Neural progenitor cell (in vitro differentiated cells): Measurements from ENCODE around the gene ENPP7. TPM values are rescaled to one million over a fixed set of nuclear protein-coding genes. Genes with fewer than 3 reads are reported as not detected.

ENCODE experiments used
- DNase-seq: peaks from one replicate; pipeline ENCODE4 v3.0.0-alpha.2; 2016; ENCODE audit warnings: low spot score
- H2AFZ ChIP-seq: fragments of 200-600 bp; sonication (generic); replicated peaks from 2 replicates; pipeline ENCODE4 v1.6.1; 2016; ENCODE audit warnings: antibody characterized with exemption
- H3F3A ChIP-seq: fragments of 200-600 bp; sonication (generic); 2 replicates; pipeline ENCODE4 v1.6.1; 2016; ENCODE audit warnings: antibody characterized with exemption, low read depth
- H3K27ac ChIP-seq: fragments of 200-600 bp; sonication (generic); 2 replicates; pipeline ENCODE4 v1.5.1; 2016; ENCODE audit warnings: mild to moderate bottlenecking
- H3K27me3 ChIP-seq: fragments of 200-600 bp; sonication (generic); 2 replicates; pipeline ENCODE4 v1.6.1; 2016; ENCODE audit warnings: mild to moderate bottlenecking, moderate library complexity
- H3K36me3 ChIP-seq: fragments of 200-600 bp; sonication (generic); 2 replicates; pipeline ENCODE4 v1.5.1; 2016
- H3K4me1 ChIP-seq: fragments of 200-600 bp; sonication (generic); 2 replicates; pipeline ENCODE4 v1.6.1; 2016; ENCODE audit warnings: mixed run types
- H3K4me2 ChIP-seq: fragments of 200-600 bp; sonication (generic); 2 replicates; pipeline ENCODE4 v1.6.1; 2016
- H3K4me3 ChIP-seq: fragments of 200-600 bp; sonication (generic); 2 replicates; pipeline ENCODE4 v1.5.1; 2016
- H3K79me2 ChIP-seq: fragments of 200-600 bp; sonication (generic); 2 replicates; pipeline ENCODE4 v1.6.1; 2016; ENCODE audit warnings: low read depth
- H3K9ac ChIP-seq: fragments of 200-600 bp; sonication (generic); 2 replicates; pipeline ENCODE4 v1.6.1; 2016
- H3K9me3 ChIP-seq: fragments of 200-600 bp; sonication (generic); 2 replicates; pipeline ENCODE4 v1.5.1; 2016; ENCODE audit warnings: low read depth
- H4K20me1 ChIP-seq: fragments of 200-600 bp; sonication (generic); 2 replicates; pipeline ENCODE4 v1.6.1; 2016; ENCODE audit warnings: low read depth
- H3K27ac Mint-ChIP-seq: 3 replicates; pipeline ENCODE4 v1.8.0; 2021; ENCODE audit warnings: mixed read lengths
- H3K27me3 Mint-ChIP-seq: 2 replicates; pipeline ENCODE4 v1.8.0; 2022; ENCODE audit warnings: low read depth, mild to moderate bottlenecking, inconsistent platforms, moderate library complexity, mixed read lengths; ENCODE audit not compliant: insufficient read depth
- H3K36me3 Mint-ChIP-seq: 3 replicates; pipeline ENCODE4 v1.8.0; 2021; ENCODE audit warnings: mixed read lengths
- H3K4me1 Mint-ChIP-seq: 3 replicates; pipeline ENCODE4 v1.8.0; 2021; ENCODE audit warnings: mixed read lengths
- H3K4me3 Mint-ChIP-seq: 3 replicates; pipeline ENCODE4 v1.8.0; 2021; ENCODE audit warnings: mild to moderate bottlenecking, moderate library complexity, mixed read lengths
- H3K9me3 Mint-ChIP-seq: 3 replicates; pipeline ENCODE4 v1.8.0; 2020; ENCODE audit warnings: mixed read lengths
- EZH2 ChIP-seq: fragments of 200-600 bp; sonication (generic); IDR thresholded peaks from 2 replicates; pipeline ENCODE4 v1.6.1; 2017; ENCODE audit warnings: antibody characterized with exemption, mild to moderate bottlenecking, moderate library complexity
- EZH2phosphoT487 ChIP-seq: fragments of 200-600 bp; sonication (generic); IDR thresholded peaks from 2 replicates; pipeline ENCODE4 v1.6.1; 2017; ENCODE audit warnings: antibody characterized with exemption
- total RNA-seq: library from RNA; depleted of rRNA; stranded (reverse); fragments of >200 nt; gene quantifications from 2 replicates; pipeline ENCODE4 v1.2.3, GENCODE V29; 2015; ENCODE audit warnings: low replicate concordance
- TF ChIP-seq, protein P1 (sequence below): fragments of 200-600 bp; sonication (generic); IDR thresholded peaks from 2 replicates; pipeline ENCODE4 v1.5.1; 2017; ENCODE audit warnings: antibody characterized with exemption, mild to moderate bottlenecking

Gene ENPP7
- total RNA-seq, 1 donor from 2014 or later: not detected

DNA sequence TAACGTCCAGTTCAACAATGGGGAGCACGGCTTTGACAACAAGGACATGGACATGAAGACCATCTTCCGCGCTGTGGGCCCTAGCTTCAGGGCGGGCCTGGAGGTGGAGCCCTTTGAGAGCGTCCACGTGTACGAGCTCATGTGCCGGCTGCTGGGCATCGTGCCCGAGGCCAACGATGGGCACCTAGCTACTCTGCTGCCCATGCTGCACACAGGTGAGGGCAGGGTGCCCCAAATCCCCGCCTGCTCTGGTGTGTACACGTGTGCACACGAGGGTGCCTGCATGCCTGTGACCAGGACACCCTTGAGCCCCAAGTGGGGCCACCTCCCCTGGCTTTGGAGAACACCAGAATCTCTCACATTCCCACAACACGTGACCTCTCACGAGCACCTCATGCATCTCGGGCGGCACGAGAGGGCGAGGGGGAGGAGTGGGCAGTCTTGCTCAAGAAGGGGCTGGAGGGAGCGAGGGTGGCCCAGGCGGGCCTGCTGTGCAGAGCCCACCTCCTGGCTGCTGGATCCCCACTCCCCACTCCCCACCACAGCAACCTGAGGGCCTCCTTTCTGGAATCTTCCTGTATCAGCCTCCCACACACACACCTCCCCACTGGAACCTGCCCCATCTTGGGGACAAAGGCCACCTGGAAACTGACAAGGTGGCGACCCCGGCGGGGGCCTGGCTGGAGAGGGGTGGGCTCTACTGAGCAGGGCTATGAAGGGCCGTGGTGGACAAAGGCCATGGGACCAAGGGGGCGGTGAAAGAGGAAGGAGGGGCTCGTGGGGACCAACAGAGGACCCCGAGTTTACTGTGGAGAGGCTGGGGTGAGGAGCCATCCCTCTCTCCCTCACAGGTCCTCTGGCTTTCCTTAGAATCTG, 6.5 kb downstream of the ENPP7 start:
- Histone ChIP-seq H2AFZ (no peak overlapping the region), H3K4me3 (no peak overlapping the region), H3K4me2 (no peak overlapping the region), H3K9me3 (no peaks in the 10 kb centered on the region), H3K27me3 (peaks cover 34% of the 10 kb centered on the region), H3K79me2 (no peaks in the 10 kb centered on the region), H3K9ac (no peak overlapping the region), H3K36me3 (no peaks in the 10 kb centered on the region), H3K27ac (no peak overlapping the region), H3K4me1 (peaks cover 6% of the 10 kb centered on the region), H4K20me1 (no peaks in the 10 kb centered on the region), H3F3A (no peaks in the 10 kb centered on the region)
- no peaks in the 10 kb centered on the region for H3K9me3 Mint-ChIP-seq
- peaks cover 12% of the 10 kb centered on the region for H3K27me3 Mint-ChIP-seq
- H3K36me3 Mint-ChIP-seq: no peaks in the 10 kb centered on the region
- TF ChIP-seq EZH2phosphoT487 (no peak), EZH2 (no peak)
- TF ChIP-seq, protein P1, sequence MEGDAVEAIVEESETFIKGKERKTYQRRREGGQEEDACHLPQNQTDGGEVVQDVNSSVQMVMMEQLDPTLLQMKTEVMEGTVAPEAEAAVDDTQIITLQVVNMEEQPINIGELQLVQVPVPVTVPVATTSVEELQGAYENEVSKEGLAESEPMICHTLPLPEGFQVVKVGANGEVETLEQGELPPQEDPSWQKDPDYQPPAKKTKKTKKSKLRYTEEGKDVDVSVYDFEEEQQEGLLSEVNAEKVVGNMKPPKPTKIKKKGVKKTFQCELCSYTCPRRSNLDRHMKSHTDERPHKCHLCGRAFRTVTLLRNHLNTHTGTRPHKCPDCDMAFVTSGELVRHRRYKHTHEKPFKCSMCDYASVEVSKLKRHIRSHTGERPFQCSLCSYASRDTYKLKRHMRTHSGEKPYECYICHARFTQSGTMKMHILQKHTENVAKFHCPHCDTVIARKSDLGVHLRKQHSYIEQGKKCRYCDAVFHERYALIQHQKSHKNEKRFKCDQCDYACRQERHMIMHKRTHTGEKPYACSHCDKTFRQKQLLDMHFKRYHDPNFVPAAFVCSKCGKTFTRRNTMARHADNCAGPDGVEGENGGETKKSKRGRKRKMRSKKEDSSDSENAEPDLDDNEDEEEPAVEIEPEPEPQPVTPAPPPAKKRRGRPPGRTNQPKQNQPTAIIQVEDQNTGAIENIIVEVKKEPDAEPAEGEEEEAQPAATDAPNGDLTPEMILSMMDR: no peak
- no peak overlapping the region for H3K4me3 Mint-ChIP-seq
- peaks cover 29% of the 10 kb centered on the region for H3K4me1 Mint-ChIP-seq
- no peak overlapping the region for H3K27ac Mint-ChIP-seq
- DNase-seq: no peak

DNA sequence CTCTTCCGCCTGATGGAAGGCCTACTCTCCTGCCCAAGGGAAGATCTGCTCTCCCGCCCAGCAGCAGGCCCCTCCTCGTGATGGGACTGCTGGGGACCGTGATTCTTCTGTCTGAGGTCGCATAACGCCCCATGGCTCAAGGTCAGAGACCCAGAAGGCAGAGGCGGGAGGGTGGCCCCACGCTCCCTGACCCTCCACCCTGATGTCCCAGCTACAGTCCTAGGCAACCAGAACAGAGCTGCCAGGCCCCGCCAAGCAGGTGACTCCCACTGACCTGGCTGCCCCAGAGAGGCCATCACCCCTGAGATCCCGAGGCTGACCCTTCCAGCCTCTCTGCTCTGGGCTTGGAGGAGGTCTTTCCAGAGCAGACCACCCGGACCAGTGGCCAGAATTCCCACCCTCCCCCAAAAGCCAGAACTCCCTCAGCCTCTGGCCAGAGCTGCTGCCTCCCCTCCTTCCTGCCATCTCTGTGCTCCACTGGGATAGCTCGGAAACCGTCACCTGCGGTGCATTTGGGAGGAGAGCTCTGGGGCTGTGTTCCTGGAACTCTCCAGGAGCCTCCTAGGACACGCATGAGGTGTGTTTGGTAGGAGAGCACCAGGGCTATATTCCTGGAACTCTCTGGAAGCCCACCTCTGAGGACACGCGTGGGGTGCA, 7.3 kb downstream of the ENPP7 start:
- H3K27ac Mint-ChIP-seq: no peak overlapping the region
- peaks cover 12% of the 10 kb centered on the region for H3K27me3 Mint-ChIP-seq
- no peak overlapping the region for H3K27ac ChIP-seq
- H3K4me3 ChIP-seq: no peak overlapping the region
- H3K79me2 ChIP-seq: no peaks in the 10 kb centered on the region
- no peaks in the 10 kb centered on the region for H4K20me1 ChIP-seq
- no peak overlapping the region for H3K4me3 Mint-ChIP-seq
- DNase-seq: no peak
- H3K9me3 ChIP-seq: no peaks in the 10 kb centered on the region
- no peak for TF ChIP-seq EZH2phosphoT487
- H3K36me3 ChIP-seq: no peaks in the 10 kb centered on the region
- H3F3A ChIP-seq: no peaks in the 10 kb centered on the region
- H3K36me3 Mint-ChIP-seq: no peaks in the 10 kb centered on the region
- H3K9ac ChIP-seq: no peak overlapping the region
- H2AFZ ChIP-seq: no peak overlapping the region
- H3K4me1 ChIP-seq: peaks cover 14% of the 10 kb centered on the region
- peaks cover 41% of the 10 kb centered on the region for H3K27me3 ChIP-seq
- no peaks in the 10 kb centered on the region for H3K9me3 Mint-ChIP-seq
- H3K4me1 Mint-ChIP-seq: peaks cover 33% of the 10 kb centered on the region
- H3K4me2 ChIP-seq: no peak overlapping the region

DNA sequence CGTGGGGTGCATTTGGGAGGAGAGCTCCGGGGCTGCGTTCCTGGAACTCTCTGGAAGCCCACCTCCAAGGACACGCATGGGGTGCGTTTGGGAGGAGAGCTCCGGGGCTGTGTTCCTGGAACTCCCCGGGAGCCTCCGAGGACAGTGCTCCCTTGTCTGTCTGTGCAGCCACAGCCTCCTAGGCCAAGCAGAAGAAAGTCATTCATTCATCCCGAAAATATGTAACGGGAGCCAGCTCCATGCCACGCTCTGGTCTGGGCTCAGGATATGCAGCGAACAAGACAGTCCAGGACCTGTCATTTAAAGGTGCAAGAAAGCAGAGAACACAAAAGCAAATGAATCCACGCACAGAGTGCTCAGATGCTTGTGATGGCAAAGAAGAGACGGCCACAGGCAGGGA, 7.9 kb downstream of the ENPP7 start:
- Histone ChIP-seq H3K27ac (no peak overlapping the region), H3K9me3 (no peaks in the 10 kb centered on the region), H3F3A (no peaks in the 10 kb centered on the region), H3K36me3 (no peaks in the 10 kb centered on the region), H3K4me1 (peaks cover 17% of the 10 kb centered on the region), H3K9ac (no peak overlapping the region), H3K4me3 (no peak overlapping the region), H3K4me2 (no peak overlapping the region), H2AFZ (no peak overlapping the region), H3K27me3 (peaks cover 44% of the 10 kb centered on the region), H3K79me2 (no peaks in the 10 kb centered on the region), H4K20me1 (no peaks in the 10 kb centered on the region)
- no peak for TF ChIP-seq EZH2
- no peak for TF ChIP-seq EZH2phosphoT487
- TF ChIP-seq, protein P1: no peak
- DNase-seq: no peak
- peaks cover 36% of the 10 kb centered on the region for H3K4me1 Mint-ChIP-seq
- H3K27me3 Mint-ChIP-seq: peaks cover 14% of the 10 kb centered on the region
- no peaks in the 10 kb centered on the region for H3K9me3 Mint-ChIP-seq
- no peak overlapping the region for H3K4me3 Mint-ChIP-seq
- no peak overlapping the region for H3K27ac Mint-ChIP-seq
- H3K36me3 Mint-ChIP-seq: no peaks in the 10 kb centered on the region
